HepG2 (cell line): ENCODE results near the gene SIX4. TPM values are rescaled to one million over a fixed set of nuclear protein-coding genes. Genes with fewer than 3 reads are reported as not detected.

Source experiments
- ATF6 ChIP-seq: sonication (generic); formaldehyde crosslinking; conservative IDR thresholded peaks from 2 replicates; pipeline ENCODE4 v1.4.0; 2020; ENCODE audit warnings: missing genetic modification reagents
- CEBPB ChIP-seq: IDR thresholded peaks from 2 replicates; pipeline ENCODE4 v1.6.1; 2011; ENCODE audit warnings: low read depth, low read length, improper control_type of control experiment, borderline replicate concordance
- CENPT ChIP-seq: sonication (generic); formaldehyde crosslinking; IDR thresholded peaks from 2 replicates; pipeline ENCODE4 v1.8.0; 2022; ENCODE audit warnings: low read depth, mild to moderate bottlenecking, moderate library complexity, missing genetic modification reagents
- CREB3 ChIP-seq: sonication (generic); formaldehyde crosslinking; IDR thresholded peaks from 2 replicates; pipeline ENCODE4 v1.5.0; 2020; ENCODE audit warnings: missing genetic modification reagents
- DRAP1 ChIP-seq: IDR thresholded peaks from 2 replicates; pipeline ENCODE4 v1.6.1; 2016; ENCODE audit warnings: missing genetic modification reagents, missing compliant biosample characterization
- FOXC1 ChIP-seq: sonication (generic); formaldehyde crosslinking; IDR thresholded peaks from 2 replicates; pipeline ENCODE4 v1.8.0; 2022; ENCODE audit warnings: mild to moderate bottlenecking, missing genetic modification reagents, borderline replicate concordance
- FOXK2 ChIP-seq: fragments of 450-650 bp; IDR thresholded peaks from 2 replicates; pipeline ENCODE4 v1.6.1; 2016
- GLMP ChIP-seq: sonication (generic); formaldehyde crosslinking; IDR thresholded peaks from 2 replicates; pipeline ENCODE4 v1.9.0; 2021; ENCODE audit warnings: missing genetic modification reagents, mild to moderate bottlenecking, borderline replicate concordance
- HOMEZ ChIP-seq: IDR thresholded peaks from 2 replicates; pipeline ENCODE4 v1.6.1; 2016; ENCODE audit warnings: low read depth
- JDP2 ChIP-seq: sonication (generic); formaldehyde crosslinking; IDR thresholded peaks from 2 replicates; pipeline ENCODE4 v1.8.1; 2022; ENCODE audit warnings: missing genetic modification reagents, borderline replicate concordance
- JUND ChIP-seq: sonication (generic); formaldehyde crosslinking; IDR thresholded peaks from 2 replicates; pipeline ENCODE4 v1.8.0; 2022; ENCODE audit warnings: mild to moderate bottlenecking, missing genetic modification reagents
- MAF1 ChIP-seq: sonication (generic); formaldehyde crosslinking; IDR thresholded peaks from 2 replicates; pipeline ENCODE4 v1.5.0; 2020; ENCODE audit warnings: missing genetic modification reagents, borderline replicate concordance
- MATR3 ChIP-seq: sonication (generic); formaldehyde crosslinking; IDR thresholded peaks from 2 replicates; pipeline ENCODE4 v1.4.0; 2020; ENCODE audit warnings: missing genetic modification reagents
- PTBP1 ChIP-seq: fragments of 200-400 bp; formaldehyde crosslinking; IDR thresholded peaks from 2 replicates; pipeline ENCODE4 v1.6.1; 2018; ENCODE audit warnings: low read length, low read depth; ENCODE audit not compliant: poor library complexity, severe bottlenecking
- TFAP4 ChIP-seq: sonication (generic); IDR thresholded peaks from 2 replicates; pipeline ENCODE4 v1.6.1; 2016; ENCODE audit warnings: low read depth, borderline replicate concordance
- ZNF230 ChIP-seq: sonication (generic); formaldehyde crosslinking; IDR thresholded peaks from 2 replicates; pipeline ENCODE4 v1.4.0; 2020; ENCODE audit warnings: mild to moderate bottlenecking, missing genetic modification reagents
- ZNF33A ChIP-seq: sonication (generic); formaldehyde crosslinking; IDR thresholded peaks from 2 replicates; pipeline ENCODE4 v1.5.1; 2020; ENCODE audit warnings: missing genetic modification reagents, mild to moderate bottlenecking, moderate library complexity, borderline replicate concordance
- ZNF44 ChIP-seq: sonication (generic); formaldehyde crosslinking; IDR thresholded peaks from 2 replicates; pipeline ENCODE4 v1.5.1; 2020; ENCODE audit warnings: mild to moderate bottlenecking, missing genetic modification reagents
- ZNF577 ChIP-seq: sonication (generic); formaldehyde crosslinking; IDR thresholded peaks from 2 replicates; pipeline ENCODE4 v1.4.0; 2020; ENCODE audit warnings: mild to moderate bottlenecking, low read depth, missing genetic modification reagents, borderline replicate concordance
- ZNF597 ChIP-seq: sonication (generic); formaldehyde crosslinking; IDR thresholded peaks from 2 replicates; pipeline ENCODE4 v1.5.0; 2020; ENCODE audit warnings: missing genetic modification reagents
- ZNF607 ChIP-seq: sonication (generic); formaldehyde crosslinking; IDR thresholded peaks from 2 replicates; pipeline ENCODE4 v1.5.1; 2020; ENCODE audit warnings: missing genetic modification reagents, mild to moderate bottlenecking, borderline replicate concordance
- polyA plus RNA-seq, 8 experiments: library from polyadenylated mRNA; depleted of rRNA in 3 of 8; stranded (reverse) in 7 of 8; unstranded in 1 of 8; fragments of >200 nt; fragmentation: Illumina TruSeq in 4 of 8; extraction: Trizol in 4 of 8; gene quantifications; 2 replicates each; pipeline versions ENCODE4 v1.2.1 to v1.2.3, GENCODE V29; 2011 to 2016; ENCODE audit warnings: low read depth in 4 of 8, missing spikeins in 1 of 8, mixed read lengths in 1 of 8; ENCODE audit not compliant: insufficient read depth in 1 of 8
- total RNA-seq, 5 experiments: library from RNA; depleted of rRNA; stranded (reverse); fragments of >200 nt; fragmentation: Illumina TruSeq; extraction: Trizol; gene quantifications; 2 replicates each; pipeline ENCODE4 v1.2.3, GENCODE V29; 2016; ENCODE audit warnings: low read depth in 1 of 5

SIX4 gene
- total and polyA plus RNA-seq, 2 of the 13 experiments (the other 11 are each of a cell fraction or from before 2014, with no cell fraction given), result 5.0 to 6.0 TPM

GRCh38 chr14:60722357-60723115 lies 1.6 kb downstream of the SIX4 start (continued):
- TF ChIP-seq HOMEZ (CRISPR knock-in tag), result 0 out of 2 replicates have a peak, but pooled peaks have one; percentile 52
- TF ChIP-seq JUND (CRISPR knock-in tag), result no peak
- no peak for TF ChIP-seq ZNF33A
- TF ChIP-seq DRAP1, result peak; percentile 86
- no peak for TF ChIP-seq JDP2
- TF ChIP-seq ZNF230 (CRISPR knock-in tag), result no peak
- TF ChIP-seq FOXK2, result peak; percentile 73
- 0 out of 2 replicates have a peak, but pooled peaks have one; percentile 18 for TF ChIP-seq TFAP4
- TF ChIP-seq CREB3, result no peak
- TF ChIP-seq CEBPB, result no peak
- no peak for TF ChIP-seq ZNF597 (CRISPR knock-in tag)
- TF ChIP-seq ATF6, result no peak
- no peak for TF ChIP-seq ZNF44 (CRISPR knock-in tag)
- no peak for TF ChIP-seq ZNF607
- 0 out of 2 replicates have a peak, but pooled peaks have one; percentile 56 for TF ChIP-seq CENPT (CRISPR knock-in tag)
- no peak for TF ChIP-seq PTBP1
- no peak for TF ChIP-seq ZNF577 (CRISPR knock-in tag)
- TF ChIP-seq MAF1 (CRISPR knock-in tag), result no peak
- no peak for TF ChIP-seq MATR3 (CRISPR knock-in tag)
- no peak for TF ChIP-seq GLMP (CRISPR knock-in tag)
- no peak for TF ChIP-seq FOXC1 (CRISPR knock-in tag)
